Globus pallidus (tissue), 1 donor: ENCODE data around the gene CFAP52.
"Not testable (repeated sequence)": the region's sequence is repeated elsewhere in the genome, so short reads cannot be mapped to it uniquely, and the experiment has no call there.

Experiments
- DNase-seq: peaks from one replicate; pipeline ENCODE4 v3.0.0-alpha.2; 2015; ENCODE audit warnings: low spot score

CFAP52 gene

GRCh38 chr17:9645851-9646545 is 69.6 kb downstream of the CFAP52 start:
- no peak for DNase-seq

- DNase-seq: no peak
These were observed 70.1 kb downstream of the CFAP52 start for GRCh38 chr17:9646546-9646885.

- DNase-seq: no peak
These were observed 70.6 kb downstream of the CFAP52 start for GRCh38 chr17:9647014-9647413.

GRCh38 chr17:9648521-9649110 is 72.2 kb downstream of the CFAP52 start:
- DNase-seq: no peak

- DNase-seq: no peak
These were observed 82.3 kb downstream of the CFAP52 start for GRCh38 chr17:9658593-9659211.

- DNase-seq: no peak
These were observed 84.6 kb downstream of the CFAP52 start for GRCh38 chr17:9661027-9661426.

- not testable (repeated sequence) for DNase-seq
These were observed 87.1 kb downstream of the CFAP52 start for GRCh38 chr17:9663511-9663910.

- no peak for DNase-seq
These were observed 90.1 kb downstream of the CFAP52 start for GRCh38 chr17:9666461-9667050.

GRCh38 chr17:9668517-9668916 is 92.1 kb downstream of the CFAP52 start:
- DNase-seq: no peak

- DNase-seq: no peak
These were observed 93.1 kb downstream of the CFAP52 start for GRCh38 chr17:9669551-9670008.

GRCh38 chr17:9670596-9670995 is 94.2 kb downstream of the CFAP52 start:
- DNase-seq: no peak

GRCh38 chr17:9671559-9671958 is 95.1 kb downstream of the CFAP52 start:
- no peak for DNase-seq

- DNase-seq: no peak
These were observed 95.8 kb downstream of the CFAP52 start for GRCh38 chr17:9672266-9672665.

GRCh38 chr17:9672691-9673090 is 96.2 kb downstream of the CFAP52 start:
- no peak for DNase-seq

GRCh38 chr17:9676084-9676483 is 99.6 kb downstream of the CFAP52 start:
- no peak for DNase-seq

GRCh38 chr17:9676820-9677310 is 100.4 kb downstream of the CFAP52 start:
- no peak for DNase-seq

GRCh38 chr17:9677411-9677810 is 101.0 kb downstream of the CFAP52 start:
- no peak for DNase-seq

- no peak for DNase-seq
These were observed 101.5 kb downstream of the CFAP52 start for GRCh38 chr17:9677896-9678295.

GRCh38 chr17:9684955-9685621 is 108.6 kb downstream of the CFAP52 start:
- DNase-seq: no peak
